ENCODE results near the gene FAM13A.

DNA sequence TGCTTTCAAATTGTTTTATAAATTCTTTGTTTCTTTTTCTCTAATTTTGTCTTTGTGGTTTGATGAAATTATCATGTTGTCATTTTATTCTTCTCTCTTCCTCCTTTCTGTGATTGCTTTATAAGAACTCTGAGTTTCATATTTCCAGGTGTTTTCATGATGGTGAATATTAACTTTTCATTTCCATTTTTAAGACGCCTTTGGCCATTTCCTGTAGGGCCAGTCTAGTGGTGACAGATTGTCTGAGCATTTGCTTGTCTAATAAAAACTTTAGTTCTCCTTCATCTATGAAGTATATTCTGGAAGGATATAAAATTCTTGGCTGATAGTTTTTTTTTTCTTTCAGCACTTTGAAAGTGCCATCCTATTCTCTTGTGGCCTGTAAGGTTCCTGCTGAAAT is 128.1 kb downstream of the FAM13A start:
- TF ChIP-seq, protein P1, sequence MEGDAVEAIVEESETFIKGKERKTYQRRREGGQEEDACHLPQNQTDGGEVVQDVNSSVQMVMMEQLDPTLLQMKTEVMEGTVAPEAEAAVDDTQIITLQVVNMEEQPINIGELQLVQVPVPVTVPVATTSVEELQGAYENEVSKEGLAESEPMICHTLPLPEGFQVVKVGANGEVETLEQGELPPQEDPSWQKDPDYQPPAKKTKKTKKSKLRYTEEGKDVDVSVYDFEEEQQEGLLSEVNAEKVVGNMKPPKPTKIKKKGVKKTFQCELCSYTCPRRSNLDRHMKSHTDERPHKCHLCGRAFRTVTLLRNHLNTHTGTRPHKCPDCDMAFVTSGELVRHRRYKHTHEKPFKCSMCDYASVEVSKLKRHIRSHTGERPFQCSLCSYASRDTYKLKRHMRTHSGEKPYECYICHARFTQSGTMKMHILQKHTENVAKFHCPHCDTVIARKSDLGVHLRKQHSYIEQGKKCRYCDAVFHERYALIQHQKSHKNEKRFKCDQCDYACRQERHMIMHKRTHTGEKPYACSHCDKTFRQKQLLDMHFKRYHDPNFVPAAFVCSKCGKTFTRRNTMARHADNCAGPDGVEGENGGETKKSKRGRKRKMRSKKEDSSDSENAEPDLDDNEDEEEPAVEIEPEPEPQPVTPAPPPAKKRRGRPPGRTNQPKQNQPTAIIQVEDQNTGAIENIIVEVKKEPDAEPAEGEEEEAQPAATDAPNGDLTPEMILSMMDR (IDR thresholded peaks at IDR 0.05; ENCODE audit: low read depth, low read length, poor library complexity, severe bottlenecking): no peak
- no peak for TF ChIP-seq EZH2phosphoT487 (IDR thresholded peaks at IDR 0.05; ENCODE audit: borderline replicate concordance, low read length)

Data from DOHH2 (cell line).